Endothelial cell (in vitro differentiated cells): Measurements from ENCODE around the gene YAP1. TPM values are rescaled to one million over a fixed set of nuclear protein-coding genes. Genes with fewer than 3 reads are reported as not detected.

Source experiments
- DNase-seq: peaks from one replicate; pipeline ENCODE4 v3.0.0; 2021; ENCODE audit warnings: low spot score
- H3K27ac Mint-ChIP-seq: one replicate; pipeline ENCODE4 v1.8.0; 2021; ENCODE audit warnings: mixed read lengths, inconsistent platforms; ENCODE audit not compliant: unreplicated experiment
- H3K27me3 Mint-ChIP-seq: one replicate; pipeline ENCODE4 v1.8.0; 2021; ENCODE audit warnings: mild to moderate bottlenecking, moderate library complexity, mixed read lengths, inconsistent platforms; ENCODE audit not compliant: unreplicated experiment
- H3K36me3 Mint-ChIP-seq: one replicate; pipeline ENCODE4 v1.8.0; 2021; ENCODE audit warnings: mild to moderate bottlenecking, low read depth, mixed read lengths, inconsistent platforms; ENCODE audit not compliant: unreplicated experiment
- H3K4me1 Mint-ChIP-seq: one replicate; pipeline ENCODE4 v1.8.0; 2021; ENCODE audit warnings: mild to moderate bottlenecking, mixed read lengths, inconsistent platforms; ENCODE audit not compliant: unreplicated experiment
- H3K4me3 Mint-ChIP-seq: one replicate; pipeline ENCODE4 v1.8.0; 2021; ENCODE audit warnings: mild to moderate bottlenecking, mixed read lengths, inconsistent platforms; ENCODE audit not compliant: unreplicated experiment
- H3K9me3 Mint-ChIP-seq: one replicate; pipeline ENCODE4 v1.8.0; 2021; ENCODE audit warnings: mixed read lengths, inconsistent platforms; ENCODE audit not compliant: unreplicated experiment
- total RNA-seq: library from RNA; stranded (reverse); fragmentation: NEBNext Ultra II Directional; extraction: Animal tissue kit (Norgen Biotek cat#: 25700); gene quantifications from one replicate; pipeline ENCODE4 v1.2.1, GENCODE V29; 2021; ENCODE audit not compliant: unreplicated experiment
- TF ChIP-seq, protein P1 (sequence below): fragments of 200-600 bp; sonication (generic); IDR thresholded peaks from one replicate; pipeline ENCODE4 v1.5.0; 2021; ENCODE audit warnings: antibody characterized with exemption; ENCODE audit not compliant: unreplicated experiment

YAP1 gene
- total RNA-seq, 1 donor from 2014 or later: 158 TPM

DNA sequence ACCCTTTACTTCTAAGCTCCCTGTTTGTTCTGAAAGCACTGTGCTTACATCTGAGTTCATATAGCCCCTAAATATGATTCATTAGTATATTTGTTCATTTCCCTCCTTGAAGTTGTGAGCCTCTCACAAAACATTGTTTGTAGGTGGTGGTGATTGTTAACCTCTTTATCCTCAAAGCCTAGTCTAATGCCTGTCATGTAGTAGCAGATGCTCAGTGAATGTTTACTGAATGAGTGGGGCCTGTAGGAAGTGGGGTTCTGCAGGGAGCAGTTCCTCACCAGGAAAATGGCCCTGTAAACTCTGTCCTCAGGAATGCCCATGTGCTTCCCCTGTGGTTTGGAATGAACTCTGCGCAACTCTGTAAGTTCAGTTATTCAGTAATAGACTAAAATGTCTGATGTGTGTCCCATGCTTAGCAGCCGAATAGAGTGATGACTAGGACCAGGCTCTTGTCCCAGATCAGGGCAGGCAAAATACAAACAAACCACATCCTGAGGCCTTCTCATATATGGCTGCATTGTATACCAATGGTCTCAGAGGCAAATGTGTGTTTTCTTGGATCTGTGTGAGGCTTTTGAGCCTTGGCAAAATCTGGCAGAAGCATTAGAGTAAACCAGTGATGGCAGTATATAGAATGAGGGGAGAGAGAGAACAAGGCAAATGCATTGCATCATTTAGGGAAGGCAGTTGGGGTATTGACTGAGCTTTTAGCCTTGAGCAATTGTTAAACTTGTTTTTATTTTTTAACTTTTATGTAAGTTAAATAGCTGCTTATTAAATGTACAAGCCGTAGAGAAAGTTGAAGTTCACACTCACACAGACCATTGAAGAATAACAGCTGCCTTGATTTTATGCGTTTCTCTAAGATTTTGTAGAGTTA, 115.7 kb downstream of the YAP1 start:
- no peak for DNase-seq
- H3K9me3 Mint-ChIP-seq: no peaks in the 10 kb centered on the region
- H3K4me1 Mint-ChIP-seq: peaks cover 10% of the 10 kb centered on the region
- peak overlapping the region; percentile 13 for H3K27ac Mint-ChIP-seq
- TF ChIP-seq, protein P1, sequence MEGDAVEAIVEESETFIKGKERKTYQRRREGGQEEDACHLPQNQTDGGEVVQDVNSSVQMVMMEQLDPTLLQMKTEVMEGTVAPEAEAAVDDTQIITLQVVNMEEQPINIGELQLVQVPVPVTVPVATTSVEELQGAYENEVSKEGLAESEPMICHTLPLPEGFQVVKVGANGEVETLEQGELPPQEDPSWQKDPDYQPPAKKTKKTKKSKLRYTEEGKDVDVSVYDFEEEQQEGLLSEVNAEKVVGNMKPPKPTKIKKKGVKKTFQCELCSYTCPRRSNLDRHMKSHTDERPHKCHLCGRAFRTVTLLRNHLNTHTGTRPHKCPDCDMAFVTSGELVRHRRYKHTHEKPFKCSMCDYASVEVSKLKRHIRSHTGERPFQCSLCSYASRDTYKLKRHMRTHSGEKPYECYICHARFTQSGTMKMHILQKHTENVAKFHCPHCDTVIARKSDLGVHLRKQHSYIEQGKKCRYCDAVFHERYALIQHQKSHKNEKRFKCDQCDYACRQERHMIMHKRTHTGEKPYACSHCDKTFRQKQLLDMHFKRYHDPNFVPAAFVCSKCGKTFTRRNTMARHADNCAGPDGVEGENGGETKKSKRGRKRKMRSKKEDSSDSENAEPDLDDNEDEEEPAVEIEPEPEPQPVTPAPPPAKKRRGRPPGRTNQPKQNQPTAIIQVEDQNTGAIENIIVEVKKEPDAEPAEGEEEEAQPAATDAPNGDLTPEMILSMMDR: no peak
- H3K27me3 Mint-ChIP-seq: peaks cover 3% of the 10 kb centered on the region
- peaks cover 33% of the 10 kb centered on the region for H3K36me3 Mint-ChIP-seq
- no peak overlapping the region for H3K4me3 Mint-ChIP-seq

DNA sequence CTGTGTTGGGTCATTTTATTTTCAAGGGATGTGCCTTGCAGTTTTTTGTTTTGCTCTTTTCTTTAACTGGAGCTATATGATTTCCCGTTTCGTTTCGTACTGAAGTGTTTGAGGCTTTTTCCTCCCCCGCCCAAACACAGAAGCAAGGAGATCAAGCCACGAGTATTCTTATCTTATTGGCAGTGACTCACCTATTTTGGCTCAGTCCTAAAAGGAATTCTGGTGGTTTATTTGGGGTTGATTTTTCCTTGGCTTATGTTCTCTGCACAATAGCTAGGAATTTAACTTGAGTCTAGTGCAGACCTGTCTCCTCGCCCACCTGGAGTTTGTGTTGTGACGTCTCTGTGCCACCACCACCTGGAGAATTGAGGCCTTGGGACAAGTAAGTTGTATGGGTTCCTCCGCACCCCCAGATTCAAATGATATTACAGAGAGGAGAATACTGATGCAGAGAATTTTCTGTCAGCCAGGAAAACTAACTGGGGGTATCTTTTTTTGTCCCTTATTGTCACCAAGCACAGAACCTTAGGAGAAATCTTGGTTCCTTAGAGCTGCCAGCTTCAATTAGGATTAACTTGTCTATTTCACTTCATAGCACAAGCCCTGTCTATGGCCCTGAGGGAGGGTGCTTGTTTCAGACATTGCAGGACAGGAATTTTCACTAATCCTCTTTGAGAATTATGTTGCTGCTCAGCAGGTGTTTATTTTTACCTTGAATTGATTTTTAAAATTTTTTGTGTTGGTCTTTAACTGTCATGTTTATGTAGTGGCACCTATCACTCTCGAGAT, 116.6 kb downstream of the YAP1 start:
- Mint-ChIP-seq H3K9me3 (no peaks in the 10 kb centered on the region), H3K4me1 (peaks cover 10% of the 10 kb centered on the region), H3K27ac (no peak overlapping the region), H3K36me3 (peaks cover 33% of the 10 kb centered on the region), H3K4me3 (no peak overlapping the region), H3K27me3 (peaks cover 3% of the 10 kb centered on the region)
- no peak for DNase-seq
- TF ChIP-seq, protein P1: no peak

DNA sequence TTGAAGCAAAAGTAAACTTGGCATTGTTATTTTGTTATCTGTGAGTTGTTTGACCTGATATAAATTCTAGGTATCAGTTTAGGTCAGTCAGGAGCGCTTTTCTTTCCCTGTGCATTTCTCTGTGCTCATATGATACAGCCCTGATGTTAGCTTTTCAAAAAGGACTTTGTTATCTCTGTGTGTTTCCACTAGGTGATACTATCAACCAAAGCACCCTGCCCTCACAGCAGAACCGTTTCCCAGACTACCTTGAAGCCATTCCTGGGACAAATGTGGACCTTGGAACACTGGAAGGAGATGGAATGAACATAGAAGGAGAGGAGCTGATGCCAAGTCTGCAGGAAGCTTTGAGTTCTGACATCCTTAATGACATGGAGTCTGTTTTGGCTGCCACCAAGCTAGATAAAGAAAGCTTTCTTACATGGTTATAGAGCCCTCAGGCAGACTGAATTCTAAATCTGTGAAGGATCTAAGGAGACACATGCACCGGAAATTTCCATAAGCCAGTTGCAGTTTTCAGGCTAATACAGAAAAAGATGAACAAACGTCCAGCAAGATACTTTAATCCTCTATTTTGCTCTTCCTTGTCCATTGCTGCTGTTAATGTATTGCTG, 119.4 kb downstream of the YAP1 start:
- Mint-ChIP-seq H3K9me3 (no peaks in the 10 kb centered on the region), H3K4me3 (no peak overlapping the region), H3K4me1 (peaks cover 10% of the 10 kb centered on the region), H3K27me3 (peaks cover 3% of the 10 kb centered on the region), H3K36me3 (peaks cover 20% of the 10 kb centered on the region), H3K27ac (no peak overlapping the region)
- TF ChIP-seq, protein P1: no peak
- no peak for DNase-seq

DNA sequence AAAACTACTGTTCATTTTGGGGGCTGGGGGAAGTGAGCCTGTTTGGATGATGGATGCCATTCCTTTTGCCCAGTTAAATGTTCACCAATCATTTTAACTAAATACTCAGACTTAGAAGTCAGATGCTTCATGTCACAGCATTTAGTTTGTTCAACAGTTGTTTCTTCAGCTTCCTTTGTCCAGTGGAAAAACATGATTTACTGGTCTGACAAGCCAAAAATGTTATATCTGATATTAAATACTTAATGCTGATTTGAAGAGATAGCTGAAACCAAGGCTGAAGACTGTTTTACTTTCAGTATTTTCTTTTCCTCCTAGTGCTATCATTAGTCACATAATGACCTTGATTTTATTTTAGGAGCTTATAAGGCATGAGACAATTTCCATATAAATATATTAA, 119.9 kb downstream of the YAP1 start:
- H3K27ac Mint-ChIP-seq: no peak overlapping the region

More for the DNA sequence above, 119.9 kb downstream of the YAP1 start:
- H3K27me3 Mint-ChIP-seq: peaks cover 3% of the 10 kb centered on the region
- TF ChIP-seq, protein P1: no peak
- peaks cover 20% of the 10 kb centered on the region for H3K36me3 Mint-ChIP-seq
- no peaks in the 10 kb centered on the region for H3K9me3 Mint-ChIP-seq
- peaks cover 10% of the 10 kb centered on the region for H3K4me1 Mint-ChIP-seq
- H3K4me3 Mint-ChIP-seq: no peak overlapping the region
- no peak for DNase-seq
